ENCODE results near the gene ADARB1. TPM values are rescaled to one million over a fixed set of nuclear protein-coding genes. Genes with fewer than 3 reads are reported as not detected.

The ADARB1 gene
- total and polyA plus RNA-seq, 2 of the 8 experiments (the other 6 are each of a cell fraction or from before 2014, with no cell fraction given), result 4.7 to 14.9 TPM

GRCh38 chr21:45187646-45188045 is 113.3 kb downstream of the ADARB1 start:
- H4K20me1 ChIP-seq (replicated peaks in 1 of 2; ENCODE audit: control insufficient read depth in 1 of 2, insufficient read depth in 2 of 2, low read length in 2 of 2), result no peaks in the 10 kb centered on the region
- no peak overlapping the region for H3K56ac ChIP-seq (replicated peaks; ENCODE audit: insufficient read length, low read depth, low read length)
- H3K36me3 ChIP-seq (ENCODE audit: control insufficient read depth in 2 of 4, insufficient read depth in 4 of 4, low read length in 3 of 4), result peaks cover 0 to 11% (median 5%) of the 10 kb centered on the region in 4 experiments; a peak in 4 of 8 replicates
- H2BK20ac ChIP-seq (ENCODE audit: low read length), result no peak overlapping the region
- H3K18ac ChIP-seq (ENCODE audit: extremely low read depth, low read length), result no peak overlapping the region
- WGBS, 2 experiments (ENCODE audit: extremely low coverage in 1 of 2, insufficient coverage in 1 of 2, insufficient read length in 1 of 2, insufficient replicate concordance in 2 of 2, low coverage in 1 of 2, low lambda C conversion rate in 2 of 2, missing lambda C conversion rate in 1 of 2), result 83% methylated on average over 1 of the region's 1 CpG; no CpG with 5 or more reads in 1 of the 2 experiments
- FAIRE-seq, result no peak
- no peak overlapping the region for H3K14ac ChIP-seq (ENCODE audit: insufficient read length)
- no peak overlapping the region for H4K5ac ChIP-seq (ENCODE audit: insufficient read length, low read depth, low read length)
- no peak overlapping the region for H3K4me2 ChIP-seq (ENCODE audit: insufficient read depth in 1 of 2, low read depth in 2 of 2, low read length in 2 of 2)
- no peaks in the 10 kb centered on the region for H3K79me1 ChIP-seq (ENCODE audit: low read depth, low read length)
- no peak overlapping the region for H2BK15ac ChIP-seq (ENCODE audit: low read length)
- no peak overlapping the region for H3K4ac ChIP-seq (replicated peaks; ENCODE audit: insufficient read length, low read depth, low read length)
- no peaks in the 10 kb centered on the region for H3K4me1 ChIP-seq (replicated peaks in 1 of 4; ENCODE audit: control insufficient read depth in 3 of 4, insufficient read depth in 4 of 4, low read length in 3 of 4)
- H3K27ac ChIP-seq (ENCODE audit: low read depth, low read length), result no peak overlapping the region
- no peak overlapping the region for H3K23ac ChIP-seq (ENCODE audit: insufficient read length)
- H3K9me3 ChIP-seq (ENCODE audit: insufficient read depth in 2 of 2, low read depth in 1 of 2, low read length in 1 of 2), result peaks cover 7 to 10% of the 10 kb centered on the region in 2 experiments
- no peaks in the 10 kb centered on the region for H3K23me2 ChIP-seq (ENCODE audit: low read depth, low read length)
- H2BK120ac ChIP-seq (replicated peaks; ENCODE audit: low read depth, low read length), result no peak overlapping the region
- H3K27me3 ChIP-seq (replicated peaks in 1 of 4; ENCODE audit: control insufficient read depth in 3 of 4, extremely low read depth in 1 of 4, insufficient read depth in 3 of 4, low read length in 3 of 4), result no peaks in the 10 kb centered on the region
- POLR2A ChIA-PET (ENCODE audit: partially characterized antibody), result no interaction called here
- H4K91ac ChIP-seq (replicated peaks; ENCODE audit: insufficient read length, low read length), result no peak overlapping the region
- H2AFZ ChIP-seq (ENCODE audit: low read length), result no peak overlapping the region
- no peak for DNase-seq (ENCODE audit: low read depth in 1 of 2, low spot score in 2 of 2)
- H4K8ac ChIP-seq (ENCODE audit: extremely low read depth, insufficient read depth, low read length), result no peak overlapping the region
- no peaks in the 10 kb centered on the region for H3K79me2 ChIP-seq (ENCODE audit: control insufficient read depth in 1 of 2, insufficient read depth in 2 of 2, low read length in 2 of 2)
- H2BK12ac ChIP-seq (ENCODE audit: low read depth, low read length), result no peak overlapping the region
- no peak overlapping the region for H2BK5ac ChIP-seq (ENCODE audit: low read depth, low read length)
- H2AK5ac ChIP-seq (ENCODE audit: low read depth, low read length), result no peak overlapping the region
- H3K9ac ChIP-seq (replicated peaks in 1 of 4; ENCODE audit: extremely low read depth in 1 of 4, low read depth in 3 of 4, low read length in 3 of 4), result no peak overlapping the region
- no peak overlapping the region for H3K4me3 ChIP-seq (ENCODE audit: extremely low read depth in 1 of 4, insufficient read depth in 2 of 4, low read depth in 3 of 4, low read length in 4 of 4)
- CTCF ChIA-PET (ENCODE audit: partially characterized antibody), result no interaction called here
- no peak for TF ChIP-seq RNF2 (IDR thresholded peaks at IDR 0.05; ENCODE audit: borderline replicate concordance, low read depth, low read length, missing control alignments, poor library complexity, severe bottlenecking)
- TF ChIP-seq CHD1 (IDR thresholded peaks at IDR 0.05; ENCODE audit: low read depth, low read length), result no peak
- no peak for TF ChIP-seq NRF1 (IDR thresholded peaks at IDR 0.05; ENCODE audit: low read depth, low read length)
- no peak for TF ChIP-seq MAFK (IDR thresholded peaks at IDR 0.05; ENCODE audit: low read depth, low read length)
- TF ChIP-seq YY1 (IDR thresholded peaks at IDR 0.05; ENCODE audit: low read depth, low read length), result no peak
- TF ChIP-seq CTCF (IDR thresholded peaks at IDR 0.05; ENCODE audit: control extremely low read depth in 1 of 3, insufficient read depth in 1 of 3, low read depth in 1 of 3, low read length in 3 of 3), result no peak
- no peak for TF ChIP-seq POU5F1 (IDR thresholded peaks at IDR 0.05; ENCODE audit: low read depth, low read length)
- no peak for TF ChIP-seq JUN (IDR thresholded peaks at IDR 0.05; ENCODE audit: low read depth, low read length)
- no peak for TF ChIP-seq SUZ12 (IDR thresholded peaks at IDR 0.05; ENCODE audit: low read length)
- no peak for TF ChIP-seq E2F6 (IDR thresholded peaks at IDR 0.05)
- no peak for TF ChIP-seq CBX8 (IDR thresholded peaks at IDR 0.05; ENCODE audit: borderline replicate concordance, low read depth, low read length)
- no peak for TF ChIP-seq CHD2 (IDR thresholded peaks at IDR 0.05; ENCODE audit: low read length)

All from H1 (cell line).